Measurements from ENCODE around the gene TTC7B. TPM values are rescaled to one million over a fixed set of nuclear protein-coding genes. Genes with fewer than 3 reads are reported as not detected.
A peak's percentile ranks its signal among the peaks of the same experiment; 100 is the strongest.

The TTC7B gene
- total RNA-seq, 1 donor from 2014 or later, result 40.4 TPM

DNA sequence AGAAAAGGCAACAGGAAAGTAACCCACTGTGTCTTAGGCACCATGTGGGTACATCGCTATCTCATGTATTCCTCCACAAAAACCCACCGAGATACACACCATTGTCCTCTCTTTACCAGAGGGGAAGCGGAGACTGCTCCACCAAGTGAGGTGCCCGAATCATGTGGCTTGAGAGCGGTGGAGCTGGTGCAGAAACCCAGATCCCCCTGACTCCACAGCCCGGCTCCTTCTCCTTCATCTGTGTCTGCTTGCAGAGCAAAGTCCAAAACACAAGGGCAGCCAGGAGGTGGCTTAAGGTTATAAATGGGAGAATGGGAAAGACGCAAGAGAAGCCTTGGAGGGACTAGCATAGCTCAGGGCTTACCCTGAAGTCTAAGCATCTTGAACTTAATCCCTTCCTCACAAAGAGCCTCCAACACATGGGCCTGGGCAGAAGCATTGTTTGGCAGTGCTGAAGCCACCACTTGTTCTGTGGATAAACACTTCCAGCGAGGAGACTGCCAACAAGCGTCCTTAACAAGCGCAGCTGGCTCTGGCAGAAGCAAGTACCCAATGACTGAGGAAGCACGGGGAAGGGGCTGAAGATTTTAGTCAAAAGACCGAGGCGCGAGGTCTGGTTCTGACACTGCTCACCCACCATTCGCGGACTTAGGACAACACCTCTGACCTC lies 83.0 kb downstream of the TTC7B start:
- Mint-ChIP-seq H3K4me1 (ENCODE audit: unreplicated experiment) (peaks cover 8% of the 10 kb centered on the region), H3K9me3 (peaks cover 4% of the 10 kb centered on the region), H3K27me3 (no peaks in the 10 kb centered on the region), H3K36me3 (peaks cover 13% of the 10 kb centered on the region), H3K4me3 (no peak overlapping the region), H3K27ac (no peak overlapping the region)
- TF ChIP-seq, protein P1, sequence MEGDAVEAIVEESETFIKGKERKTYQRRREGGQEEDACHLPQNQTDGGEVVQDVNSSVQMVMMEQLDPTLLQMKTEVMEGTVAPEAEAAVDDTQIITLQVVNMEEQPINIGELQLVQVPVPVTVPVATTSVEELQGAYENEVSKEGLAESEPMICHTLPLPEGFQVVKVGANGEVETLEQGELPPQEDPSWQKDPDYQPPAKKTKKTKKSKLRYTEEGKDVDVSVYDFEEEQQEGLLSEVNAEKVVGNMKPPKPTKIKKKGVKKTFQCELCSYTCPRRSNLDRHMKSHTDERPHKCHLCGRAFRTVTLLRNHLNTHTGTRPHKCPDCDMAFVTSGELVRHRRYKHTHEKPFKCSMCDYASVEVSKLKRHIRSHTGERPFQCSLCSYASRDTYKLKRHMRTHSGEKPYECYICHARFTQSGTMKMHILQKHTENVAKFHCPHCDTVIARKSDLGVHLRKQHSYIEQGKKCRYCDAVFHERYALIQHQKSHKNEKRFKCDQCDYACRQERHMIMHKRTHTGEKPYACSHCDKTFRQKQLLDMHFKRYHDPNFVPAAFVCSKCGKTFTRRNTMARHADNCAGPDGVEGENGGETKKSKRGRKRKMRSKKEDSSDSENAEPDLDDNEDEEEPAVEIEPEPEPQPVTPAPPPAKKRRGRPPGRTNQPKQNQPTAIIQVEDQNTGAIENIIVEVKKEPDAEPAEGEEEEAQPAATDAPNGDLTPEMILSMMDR (conservative IDR thresholded peaks at IDR 0.05), result no peak
- DNase-seq (ENCODE audit: extremely low spot score, unreplicated experiment), result peak; percentile 50

DNA sequence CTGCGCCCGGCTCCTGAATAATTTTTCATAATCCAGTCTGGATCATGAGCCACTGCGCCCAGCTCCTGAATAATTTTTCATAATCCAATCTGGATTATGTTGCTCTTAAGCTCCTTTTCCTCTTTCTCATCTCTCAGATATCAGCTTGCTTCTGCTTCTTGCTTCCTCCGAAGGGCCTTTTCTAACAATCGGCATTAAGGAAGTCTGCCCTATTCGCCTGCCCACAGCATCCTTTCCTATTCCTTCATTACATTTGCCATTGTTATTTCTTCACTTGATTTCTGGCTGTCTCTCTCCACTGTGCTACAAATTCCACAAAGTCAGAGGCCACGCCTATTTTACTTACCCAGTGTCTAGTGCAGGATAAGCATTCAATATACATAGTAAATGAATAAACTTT lies 83.5 kb downstream of the TTC7B start:
- H3K4me1 Mint-ChIP-seq (ENCODE audit: unreplicated experiment), result peaks cover 8% of the 10 kb centered on the region
- peaks cover 13% of the 10 kb centered on the region for H3K36me3 Mint-ChIP-seq
- DNase-seq (ENCODE audit: extremely low spot score, unreplicated experiment), result no peak
- no peak overlapping the region for H3K4me3 Mint-ChIP-seq
- peaks cover 4% of the 10 kb centered on the region for H3K9me3 Mint-ChIP-seq
- H3K27ac Mint-ChIP-seq, result no peak overlapping the region
- no peaks in the 10 kb centered on the region for H3K27me3 Mint-ChIP-seq
- TF ChIP-seq, protein P1 (conservative IDR thresholded peaks at IDR 0.05), result no peak

DNA sequence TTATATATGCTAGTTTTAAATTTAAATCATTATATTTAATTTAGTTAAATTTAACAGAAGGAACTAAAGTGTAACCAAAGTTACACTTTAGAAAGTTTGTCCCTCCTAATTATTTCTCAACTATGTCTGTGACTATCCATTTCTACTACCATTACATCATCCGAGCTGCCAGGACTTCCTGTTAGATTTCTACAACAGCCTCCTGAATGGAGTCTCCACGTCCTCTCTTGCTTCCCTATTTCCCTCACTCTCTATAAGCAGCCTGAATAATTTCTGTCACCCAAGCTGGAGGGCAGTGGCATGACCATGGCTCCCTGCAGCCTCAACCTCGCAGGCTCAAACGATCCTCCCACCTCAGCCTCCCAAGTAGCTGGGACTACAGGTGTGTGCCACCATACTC lies 84.1 kb downstream of the TTC7B start:
- Mint-ChIP-seq H3K36me3 (peaks cover 13% of the 10 kb centered on the region), H3K27me3 (no peaks in the 10 kb centered on the region), H3K9me3 (peaks cover 4% of the 10 kb centered on the region), H3K27ac (no peak overlapping the region), H3K4me1 (ENCODE audit: unreplicated experiment) (peaks cover 8% of the 10 kb centered on the region), H3K4me3 (no peak overlapping the region)
- TF ChIP-seq, protein P1 (conservative IDR thresholded peaks at IDR 0.05), result no peak
- peak; percentile 15 for DNase-seq (ENCODE audit: extremely low spot score, unreplicated experiment)

DNA sequence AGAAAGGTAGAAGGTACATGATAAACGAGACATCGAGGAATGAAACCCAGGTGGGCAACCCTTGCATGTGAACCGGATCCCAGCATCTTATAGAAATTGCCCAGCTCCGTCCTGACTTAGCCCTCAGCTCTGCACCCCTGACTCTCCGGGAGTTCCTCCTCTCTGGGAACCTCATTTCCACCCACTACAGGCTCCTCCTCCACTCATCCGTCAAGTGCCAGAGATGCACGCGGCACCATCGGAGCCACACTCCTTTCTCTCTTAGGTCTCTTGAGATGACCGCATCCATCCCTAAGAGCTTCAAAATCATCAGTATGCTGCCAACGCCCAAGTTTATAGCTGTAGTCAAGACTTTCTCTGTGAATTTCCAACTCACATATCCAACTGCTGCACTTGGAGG lies 84.7 kb downstream of the TTC7B start:
- no peaks in the 10 kb centered on the region for H3K27me3 Mint-ChIP-seq
- peak; percentile 18 for DNase-seq (ENCODE audit: extremely low spot score, unreplicated experiment)
- peaks cover 13% of the 10 kb centered on the region for H3K4me1 Mint-ChIP-seq (ENCODE audit: unreplicated experiment)
- H3K4me3 Mint-ChIP-seq, result no peak overlapping the region
- H3K36me3 Mint-ChIP-seq, result peaks cover 17% of the 10 kb centered on the region
- peaks cover 4% of the 10 kb centered on the region for H3K9me3 Mint-ChIP-seq
- TF ChIP-seq, protein P1 (conservative IDR thresholded peaks at IDR 0.05), result no peak
- no peak overlapping the region for H3K27ac Mint-ChIP-seq

DNA sequence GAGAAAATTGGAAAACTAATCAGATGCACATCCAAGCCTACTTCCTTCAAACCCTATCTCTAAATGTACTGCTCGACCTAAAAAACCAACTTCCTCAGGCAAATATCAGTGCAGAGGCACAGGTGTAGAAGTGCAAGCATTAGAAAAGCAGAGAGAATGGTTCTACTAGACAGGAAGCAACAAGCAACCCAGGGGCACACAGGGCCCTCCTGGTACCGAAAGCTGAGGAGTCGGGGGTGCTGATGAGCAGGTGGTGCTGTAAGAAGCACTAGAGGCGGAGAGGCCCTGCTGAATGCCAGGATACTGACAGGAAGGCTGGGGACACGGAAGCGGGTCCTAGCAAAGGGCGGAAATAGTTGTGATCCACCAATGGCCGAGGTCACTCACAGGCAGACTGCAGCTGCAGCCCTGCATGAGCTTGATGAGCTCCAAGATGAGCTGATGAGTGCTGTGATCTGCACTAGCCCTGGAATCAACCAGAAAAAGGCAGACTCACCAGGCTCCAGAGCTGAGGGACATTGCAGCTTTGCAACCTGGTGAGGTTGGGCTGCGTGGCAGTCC lies 85.9 kb downstream of the TTC7B start:
- Mint-ChIP-seq H3K4me1 (ENCODE audit: unreplicated experiment) (peaks cover 16% of the 10 kb centered on the region), H3K27ac (no peak overlapping the region), H3K9me3 (peaks cover 4% of the 10 kb centered on the region), H3K27me3 (no peaks in the 10 kb centered on the region), H3K4me3 (no peak overlapping the region), H3K36me3 (peaks cover 20% of the 10 kb centered on the region)
- peak; percentile 36 for DNase-seq (ENCODE audit: extremely low spot score, unreplicated experiment)
- TF ChIP-seq, protein P1 (conservative IDR thresholded peaks at IDR 0.05), result no peak

Measured in type B pancreatic cell (in vitro differentiated cells).